GM19467 (cell line): ENCODE measurements around the gene CIB1.

ENCODE experiments used
- ATAC-seq: cut with Tn5 transposase; IDR thresholded peaks from one replicate; pipeline ENCODE4 v1.9.1; 2021; ENCODE audit warnings: mild to moderate bottlenecking, moderate library complexity; ENCODE audit not compliant: unreplicated experiment

CIB1 gene

GRCh38 chr15:90241343-90242192 is 7.8 kb upstream of the CIB1 start:
- ATAC-seq, result no peak

GRCh38 chr15:90240856-90241255 is 7.1 kb upstream of the CIB1 start:
- ATAC-seq, result no peak

- ATAC-seq, result no peak
Measured at GRCh38 chr15:90239371-90239770, 5.6 kb upstream of the CIB1 start.

GRCh38 chr15:90234096-90234988 is 601 bp upstream of the CIB1 start, which contains the start of gene GDPGP1:
Gene GDPGP1 (plus strand): TSS chr15:90234209. CDS start chr15:90240909, 6,700 bp downstream.
- ATAC-seq, result no peak

- no peak for ATAC-seq
Measured at GRCh38 chr15:90232941-90233386, 777 bp downstream of the CIB1 start.

- ATAC-seq, result no peak
Measured at GRCh38 chr15:90232196-90232595, 1.5 kb downstream of the CIB1 start.

- no peak for ATAC-seq
Measured at GRCh38 chr15:90231028-90232017, 2.4 kb downstream of the CIB1 start.

GRCh38 chr15:90230610-90231009 is 3.1 kb downstream of the CIB1 start:
- no peak for ATAC-seq

- no peak for ATAC-seq
Measured at GRCh38 chr15:90230071-90230494, 3.7 kb downstream of the CIB1 start.

- no peak for ATAC-seq
Measured at GRCh38 chr15:90228960-90229359, 4.8 kb downstream of the CIB1 start.

GRCh38 chr15:90227816-90228772 is 5.6 kb downstream of the CIB1 start:
- no peak for ATAC-seq

GRCh38 chr15:90227336-90227735 is 6.4 kb downstream of the CIB1 start:
- ATAC-seq, result no peak

GRCh38 chr15:90225504-90226234 is 8.1 kb downstream of the CIB1 start:
- ATAC-seq, result no peak

GRCh38 chr15:90225047-90225446 is 8.7 kb downstream of the CIB1 start:
- no peak for ATAC-seq

- no peak for ATAC-seq
Measured at GRCh38 chr15:90223441-90224165, 10.1 kb downstream of the CIB1 start.

- ATAC-seq, result no peak
Measured at GRCh38 chr15:90222547-90222946, 11.2 kb downstream of the CIB1 start.

- ATAC-seq, result no peak
Measured at GRCh38 chr15:90221246-90221900, 12.4 kb downstream of the CIB1 start.
